Thyroid gland (tissue), 4 donors: ENCODE data around the gene PIP5KL1. TPM values are rescaled to one million over a fixed set of nuclear protein-coding genes. Genes with fewer than 3 reads are reported as not detected.

Experiments
- DNase-seq, 2 donors: peaks; one replicate each; pipeline ENCODE4 v3.0.0-alpha.2; 2019
- H3K27ac ChIP-seq, 3 donors: fragments of 200-600 bp; sonication (generic); 1 replicate in 2 of 3; 2 replicates in 1 of 3; pipeline ENCODE4 v1.5.1; 2016 to 2019; ENCODE audit warnings: mild to moderate bottlenecking in 1 of 3, moderate library complexity in 1 of 3
- H3K27me3 ChIP-seq: fragments of 200-600 bp; sonication (generic); one replicate; pipeline ENCODE4 v1.5.1; 2019
- H3K36me3 ChIP-seq, 2 donors: fragments of 200-600 bp; sonication (generic); one replicate each; pipeline ENCODE4 v1.5.1; 2016 to 2019
- H3K4me1 ChIP-seq, 2 donors: fragments of 200-600 bp; sonication (generic); one replicate each; pipeline ENCODE4 v1.5.1; 2017 to 2019
- H3K4me3 ChIP-seq, 3 donors: fragments of 200-600 bp; sonication (generic); replicated peaks in 1 of 3; 1 replicate in 2 of 3; 2 replicates in 1 of 3; pipeline ENCODE4 v1.5.1; 2016; ENCODE audit warnings: mild to moderate bottlenecking in 1 of 3
- H3K9me3 ChIP-seq: fragments of 200-600 bp; sonication (generic); one replicate; pipeline ENCODE4 v1.5.1; 2017
- CTCF ChIP-seq, 6 experiments: fragments of 200-600 bp in 3 of 6; fragments of 450-650 bp in 3 of 6; sonication (generic) in 3 of 6; IDR thresholded peaks; one replicate each; pipeline ENCODE4 v1.5.1; 2016 to 2019; ENCODE audit warnings: antibody characterized with exemption in 6 of 6, mild to moderate bottlenecking in 2 of 6, inconsistent platforms in 1 of 6, moderate library complexity in 1 of 6
- POLR2A ChIP-seq, 2 donors: fragments of 450-650 bp; IDR thresholded peaks; one replicate each; pipeline ENCODE4 v1.6.1; 2017; ENCODE audit warnings: antibody characterized with exemption in 2 of 2, mild to moderate bottlenecking in 2 of 2, moderate library complexity in 1 of 2
- WGBS, 2 donors: methylation state at CpG; one replicate each; pipeline ENCODE4 v1.1.5; 2017; 5-methylcytosine and 5-hydroxymethylcytosine counted together
- intact Hi-C: fragments of 100-400 bp; cut with DNase I; formaldehyde crosslinking; loops from one replicate; pipeline ENCODE4 v1.15.1; 2023
- total RNA-seq, 4 donors: library from RNA; depleted of rRNA; stranded (reverse); fragments of >200 nt; gene quantifications; one replicate each; pipeline ENCODE4 v1.2.3, GENCODE V29; 2016

The PIP5KL1 gene
- total RNA-seq, 4 donors from 2014 or later: 1.0 to 5.2 (median 1.6) TPM; not detected in 1

- TF ChIP-seq CTCF (IDR thresholded peaks at IDR 0.05) (no peak), POLR2A (IDR thresholded peaks at IDR 0.05) (no peak)
- no peaks in the 10 kb centered on the region for H3K27me3 ChIP-seq
- H3K4me1 ChIP-seq: peaks cover 22 to 50% of the 10 kb centered on the region in 2 donors
- no peaks in the 10 kb centered on the region for H3K9me3 ChIP-seq
- no peak for DNase-seq
- no peak overlapping the region for H3K4me3 ChIP-seq
- WGBS, 2 donors: 77 to 85% methylated on average over 6 of the region's 6 CpGs
- intact Hi-C loops: loop anchor here (5.0 kb wide), 1 partner anchor 180 kb away; the partner anchor contains the start of gene TOR2A
- no peaks in the 10 kb centered on the region for H3K36me3 ChIP-seq
- peak overlapping the region in 1 of 3 donors; percentile 24 for H3K27ac ChIP-seq
These were observed 13.0 kb downstream of the PIP5KL1 start for GRCh38 chr9:127917603-127918002.

- Histone ChIP-seq H3K27ac (peak within 1 kb of the TSS in 2 of 3 donors; percentile 24 to 46), H3K4me1 (peaks cover 21 to 56% of the 10 kb centered on the region in 2 donors), H3K4me3 (peak within 1 kb of the TSS; percentile 12 to 61 (median 57)), H3K36me3 (no peaks in the 10 kb centered on the region), H3K9me3 (no peaks in the 10 kb centered on the region), H3K27me3 (no peaks in the 10 kb centered on the region)
- 9 to 25% methylated on average over 9 to 24 of the region's 71 CpGs for WGBS, 2 donors
- TF ChIP-seq POLR2A (IDR thresholded peaks at IDR 0.05) (peak in 1 of 2 donors; percentile 44), CTCF (IDR thresholded peaks at IDR 0.05) (no peak)
- intact Hi-C loops: loop anchor here (5.0 kb wide), 1 partner anchor 180 kb away; the partner anchor contains the start of gene TOR2A
- peak; percentile 94 for DNase-seq
These were observed 13.6 kb downstream of the PIP5KL1 start, which contains the start of gene ST6GALNAC4 for GRCh38 chr9:127916720-127917581. ST6GALNAC4 (minus strand) TSS chr9:127917041; CDS start chr9:127916419, 622 bp downstream.

GRCh38 chr9:127915801-127916719 lies 14.5 kb downstream of the PIP5KL1 start:
- intact Hi-C loops: loop anchor here (5.0 kb wide), 1 partner anchor 179 kb away; the partner anchor contains the start of gene TOR2A
- H3K27me3 ChIP-seq: no peaks in the 10 kb centered on the region
- H3K36me3 ChIP-seq: no peaks in the 10 kb centered on the region
- TF ChIP-seq CTCF (IDR thresholded peaks at IDR 0.05): no peak
- TF ChIP-seq POLR2A (IDR thresholded peaks at IDR 0.05): no peak
- no peak for DNase-seq
- no peaks in the 10 kb centered on the region for H3K9me3 ChIP-seq
- H3K4me1 ChIP-seq: peaks cover 20 to 58% of the 10 kb centered on the region in 2 donors
- 39 to 42% methylated on average over 21 to 26 of the region's 27 CpGs for WGBS, 2 donors
- peak overlapping the region in 2 of 3 donors; percentile 15 to 46 for H3K27ac ChIP-seq
- peak overlapping the region; percentile 12 to 61 (median 57) for H3K4me3 ChIP-seq

GRCh38 chr9:127915325-127915752 lies 15.2 kb downstream of the PIP5KL1 start:
- H3K9me3 ChIP-seq: no peaks in the 10 kb centered on the region
- WGBS, 2 donors: 87 to 92% methylated on average over 5 of the region's 5 CpGs
- no peak overlapping the region for H3K4me3 ChIP-seq
- intact Hi-C loops: loop anchor here (5.0 kb wide), 1 partner anchor 178 kb away; the partner anchor contains the start of gene TOR2A
- peaks cover 26 to 65% of the 10 kb centered on the region in 2 donors for H3K4me1 ChIP-seq
- no peak for DNase-seq
- H3K36me3 ChIP-seq: no peaks in the 10 kb centered on the region
- H3K27me3 ChIP-seq: no peaks in the 10 kb centered on the region
- TF ChIP-seq POLR2A (IDR thresholded peaks at IDR 0.05) (no peak), CTCF (IDR thresholded peaks at IDR 0.05) (no peak)
- H3K27ac ChIP-seq: no peak overlapping the region
